ENCODE measurements around the gene SPEM1.

Gene SPEM1

GRCh38 chr17:7436556-7437368 lies 16.6 kb downstream of the SPEM1 start:
- Mint-ChIP-seq H3K27ac (peak overlapping the region; percentile 81), H3K36me3 (peaks cover 14 to 16% of the 10 kb centered on the region in 2 donors), H3K27me3 (peaks cover 35 to 37% of the 10 kb centered on the region in 2 donors), H3K4me1 (peaks cover 36 to 49% of the 10 kb centered on the region in 2 donors), H3K9me3 (no peaks in the 10 kb centered on the region), H3K4me3 (peak overlapping the region; percentile 89 to 94)
- ATAC-seq (replicated peaks) (peak; percentile 58 to 63), DNase-seq (peak; percentile 71)

GRCh38 chr17:7437369-7437863 lies 17.3 kb downstream of the SPEM1 start:
- Mint-ChIP-seq H3K4me1 (peaks cover 36 to 49% of the 10 kb centered on the region in 2 donors), H3K9me3 (no peaks in the 10 kb centered on the region), H3K4me3 (peak overlapping the region; percentile 89 to 94), H3K27me3 (peaks cover 39 to 44% of the 10 kb centered on the region in 2 donors), H3K36me3 (peaks cover 14 to 16% of the 10 kb centered on the region in 2 donors), H3K27ac (no peak overlapping the region)
- DNase-seq (no peak), ATAC-seq (replicated peaks) (no peak)

GRCh38 chr17:7437950-7438614 lies 18.0 kb downstream of the SPEM1 start:
- H3K27me3 Mint-ChIP-seq: peaks cover 45 to 49% of the 10 kb centered on the region in 2 donors
- no peak for DNase-seq
- peak overlapping the region; percentile 65 to 88 for H3K4me3 Mint-ChIP-seq
- peak overlapping the region; percentile 87 for H3K27ac Mint-ChIP-seq
- peaks cover 14 to 16% of the 10 kb centered on the region in 2 donors for H3K36me3 Mint-ChIP-seq
- H3K4me1 Mint-ChIP-seq: peaks cover 36 to 49% of the 10 kb centered on the region in 2 donors
- H3K9me3 Mint-ChIP-seq: no peaks in the 10 kb centered on the region
- ATAC-seq (replicated peaks): no peak

GRCh38 chr17:7438656-7439460 lies 18.7 kb downstream of the SPEM1 start:
- peaks cover 14 to 16% of the 10 kb centered on the region in 2 donors for H3K36me3 Mint-ChIP-seq
- peaks cover 53 to 55% of the 10 kb centered on the region in 2 donors for H3K27me3 Mint-ChIP-seq
- H3K4me3 Mint-ChIP-seq: peak overlapping the region; percentile 65 to 88
- no peaks in the 10 kb centered on the region for H3K9me3 Mint-ChIP-seq
- H3K27ac Mint-ChIP-seq: peak overlapping the region; percentile 51
- DNase-seq (no peak), ATAC-seq (replicated peaks) (no peak)
- H3K4me1 Mint-ChIP-seq: peaks cover 36 to 49% of the 10 kb centered on the region in 2 donors

- H3K27me3 Mint-ChIP-seq: peaks cover 55 to 58% of the 10 kb centered on the region in 2 donors
- peak within 1 kb of the TSS; percentile 88 to 92 for H3K4me3 Mint-ChIP-seq
- DNase-seq: no peak
- H3K9me3 Mint-ChIP-seq: no peaks in the 10 kb centered on the region
- H3K4me1 Mint-ChIP-seq: peaks cover 36 to 49% of the 10 kb centered on the region in 2 donors
- peaks cover 14 to 16% of the 10 kb centered on the region in 2 donors for H3K36me3 Mint-ChIP-seq
- no peak for ATAC-seq (replicated peaks)
- H3K27ac Mint-ChIP-seq: peak within 1 kb of the TSS; percentile 91
Observed at GRCh38 chr17:7439462-7440112, 19.5 kb downstream of the SPEM1 start, which contains the start of gene FGF11. TSS of gene FGF11 (plus strand) at chr17:7439512. CDS start at chr17:7439621, 109 bp downstream.

- DNase-seq: no peak
- H3K27me3 Mint-ChIP-seq: peaks cover 59 to 65% of the 10 kb centered on the region in 2 donors
- peaks cover 40 to 54% of the 10 kb centered on the region in 2 donors for H3K4me1 Mint-ChIP-seq
- ATAC-seq (replicated peaks): no peak
- peaks cover 14 to 16% of the 10 kb centered on the region in 2 donors for H3K36me3 Mint-ChIP-seq
- H3K27ac Mint-ChIP-seq: peak overlapping the region; percentile 91
- no peaks in the 10 kb centered on the region for H3K9me3 Mint-ChIP-seq
- H3K4me3 Mint-ChIP-seq: peak overlapping the region; percentile 88 to 92
Observed at GRCh38 chr17:7440113-7440833, 20.1 kb downstream of the SPEM1 start.

GRCh38 chr17:7440834-7441195 lies 20.7 kb downstream of the SPEM1 start:
- H3K27me3 Mint-ChIP-seq: peaks cover 65 to 70% of the 10 kb centered on the region in 2 donors
- H3K27ac Mint-ChIP-seq: peak overlapping the region; percentile 91
- H3K4me3 Mint-ChIP-seq: peak overlapping the region; percentile 88 to 92
- no peaks in the 10 kb centered on the region for H3K9me3 Mint-ChIP-seq
- peaks cover 45 to 58% of the 10 kb centered on the region in 2 donors for H3K4me1 Mint-ChIP-seq
- ATAC-seq (replicated peaks) (peak; percentile 41 to 46), DNase-seq (no peak)
- H3K36me3 Mint-ChIP-seq: peaks cover 16% of the 10 kb centered on the region in 2 donors

- Mint-ChIP-seq H3K27ac (no peak overlapping the region), H3K4me1 (peaks cover 42 to 58% of the 10 kb centered on the region in 2 donors), H3K36me3 (peaks cover 16% of the 10 kb centered on the region in 2 donors), H3K27me3 (peaks cover 68 to 75% of the 10 kb centered on the region in 2 donors), H3K9me3 (no peaks in the 10 kb centered on the region), H3K4me3 (no peak overlapping the region)
- DNase-seq (no peak), ATAC-seq (replicated peaks) (no peak)
Observed at GRCh38 chr17:7441266-7441665, 21.1 kb downstream of the SPEM1 start.

GRCh38 chr17:7442142-7442541 lies 22.0 kb downstream of the SPEM1 start:
- Mint-ChIP-seq H3K9me3 (no peaks in the 10 kb centered on the region), H3K27me3 (peaks cover 77 to 84% of the 10 kb centered on the region in 2 donors), H3K27ac (no peak overlapping the region), H3K4me3 (no peak overlapping the region), H3K4me1 (peaks cover 38 to 49% of the 10 kb centered on the region in 2 donors), H3K36me3 (peaks cover 12 to 13% of the 10 kb centered on the region in 2 donors)
- ATAC-seq (replicated peaks): no peak
- DNase-seq: no peak

- H3K27me3 Mint-ChIP-seq: peaks cover 73 to 84% of the 10 kb centered on the region in 2 donors
- ATAC-seq (replicated peaks) (no peak), DNase-seq (no peak)
- H3K9me3 Mint-ChIP-seq: no peaks in the 10 kb centered on the region
- peaks cover 28 to 32% of the 10 kb centered on the region in 2 donors for H3K4me1 Mint-ChIP-seq
- H3K4me3 Mint-ChIP-seq: peak overlapping the region in 1 of 2 donors; percentile 25
- H3K36me3 Mint-ChIP-seq: peaks cover 3 to 4% of the 10 kb centered on the region in 2 donors
- H3K27ac Mint-ChIP-seq: no peak overlapping the region
Observed at GRCh38 chr17:7443499-7444485, 23.7 kb downstream of the SPEM1 start.

GRCh38 chr17:7444682-7445618 lies 24.8 kb downstream of the SPEM1 start, which contains the start of gene CHRNB1:
TSS of gene CHRNB1 (plus strand) at chr17:7445061. CDS start at chr17:7445128, 67 bp downstream.
- DNase-seq (no peak), ATAC-seq (replicated peaks) (peak; percentile 22 to 33)
- Mint-ChIP-seq H3K27ac (peak within 1 kb of the TSS; percentile 44), H3K9me3 (no peaks in the 10 kb centered on the region), H3K27me3 (peaks cover 69 to 86% of the 10 kb centered on the region in 2 donors), H3K4me1 (peaks cover 23 to 24% of the 10 kb centered on the region in 2 donors), H3K36me3 (peaks cover 3 to 4% of the 10 kb centered on the region in 2 donors), H3K4me3 (peak within 1 kb of the TSS; percentile 78 to 85)

All from stimulated activated naive B cell treated with anti-CD40 and anti-IgM and Interleukin-4, amounts not matched to agents 10 μg/mL and 1 μg/mL and 100 μg/mL, for 72 hours (primary cell).